Activated CD4-positive, alpha-beta T cell treated with anti-CD3 and anti-CD28 coated beads for 36 hours (primary cell): ENCODE results near the gene CELF4. TPM values are rescaled to one million over a fixed set of nuclear protein-coding genes. Genes with fewer than 3 reads are reported as not detected.

Source experiments
- ATAC-seq: fragments of 200-7000 bp; cut with Tn5 transposase; one replicate; pipeline ENCODE4 v1.10.0; 2021; ENCODE audit warnings: mild to moderate bottlenecking, moderate library complexity
- CTCF ChIA-PET: fragments of 350-600 bp; sonication (Branson Sonifier 250); formaldehyde crosslinking; loops from one replicate; lab custom pipeline; 2021; ENCODE audit warnings: antibody characterized with exemption; lab: Charles Lee
- POLR2A ChIA-PET: fragments of 350-600 bp; sonication (Branson Sonifier 250); formaldehyde crosslinking; loops from one replicate; lab custom pipeline; 2021; ENCODE audit warnings: antibody characterized with exemption, inconsistent platforms; lab: Charles Lee
- DNase-seq: peaks from one replicate; pipeline ENCODE4 v3.0.0-alpha.2; 2020
- H3K27ac Mint-ChIP-seq: one replicate; pipeline ENCODE4 v1.8.0; 2021; ENCODE audit warnings: mixed read lengths
- H3K27me3 Mint-ChIP-seq: one replicate; pipeline ENCODE4 v1.8.0; 2021; ENCODE audit warnings: mixed read lengths
- H3K36me3 Mint-ChIP-seq: one replicate; pipeline ENCODE4 v1.8.0; 2021; ENCODE audit warnings: low read depth, mixed read lengths
- H3K4me1 Mint-ChIP-seq: one replicate; pipeline ENCODE4 v1.8.0; 2021; ENCODE audit warnings: mixed read lengths
- H3K4me3 Mint-ChIP-seq: one replicate; pipeline ENCODE4 v1.8.0; 2021; ENCODE audit warnings: mild to moderate bottlenecking, moderate library complexity, mixed read lengths
- H3K9me3 Mint-ChIP-seq: one replicate; pipeline ENCODE4 v1.8.0; 2021; ENCODE audit warnings: low read depth, mixed read lengths
- intact Hi-C, 2 experiments: fragments of 100-400 bp; cut with DNase I in 1 of 2; cut with micrococcal nuclease in 1 of 2; formaldehyde crosslinking; loops; one replicate each; pipeline versions ENCODE4 v1.14.2 to v1.15.1; 2022 to 2024; cut with DNase I, micrococcal nuclease
- total RNA-seq, 2 experiments: library from RNA; stranded (reverse); gene quantifications; one replicate each; pipeline ENCODE4 v1.2.3, GENCODE V29; 2021

The CELF4 gene
- total RNA-seq, 2 experiments from 2014 or later: not detected

DNA sequence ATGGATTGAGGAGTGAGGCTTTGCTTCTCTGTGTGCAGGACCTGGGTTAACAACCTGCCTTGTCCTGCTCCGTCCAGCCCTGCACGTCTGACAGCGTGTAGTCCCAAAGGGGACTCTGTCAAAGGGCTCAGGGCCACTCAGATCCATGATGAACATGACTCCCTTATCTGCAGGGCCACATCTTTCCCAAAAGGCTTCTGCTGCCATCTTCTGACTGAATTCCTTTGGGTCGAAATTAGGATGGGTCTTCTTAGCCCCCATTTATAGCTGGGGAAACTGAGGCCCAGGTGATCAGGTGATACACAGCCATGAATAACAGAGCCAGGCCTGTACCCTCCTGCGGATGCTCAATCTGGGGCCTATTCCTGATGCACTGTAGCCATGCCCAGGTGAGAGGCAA is 109.2 kb downstream of the CELF4 start:
- no peaks in the 10 kb centered on the region for H3K9me3 Mint-ChIP-seq
- ATAC-seq: no peak
- no peak overlapping the region for H3K27ac Mint-ChIP-seq
- CTCF ChIA-PET: no interaction called here
- no peaks in the 10 kb centered on the region for H3K27me3 Mint-ChIP-seq
- H3K4me1 Mint-ChIP-seq: no peaks in the 10 kb centered on the region
- no peaks in the 10 kb centered on the region for H3K36me3 Mint-ChIP-seq
- no peak overlapping the region for H3K4me3 Mint-ChIP-seq
- DNase-seq: no peak
- intact Hi-C loops: no loop called here
- POLR2A ChIA-PET: no interaction called here

- ATAC-seq (no peak), DNase-seq (no peak)
- H3K27ac Mint-ChIP-seq: no peak overlapping the region
- H3K4me1 Mint-ChIP-seq: no peaks in the 10 kb centered on the region
- POLR2A ChIA-PET: no interaction called here
- no peaks in the 10 kb centered on the region for H3K27me3 Mint-ChIP-seq
- CTCF ChIA-PET: interaction anchor here (0.6 kb wide), 1 partner anchor 123 kb away, joined by 3 read pairs; no protein-coding TSS in a partner anchor
- no peak overlapping the region for H3K4me3 Mint-ChIP-seq
- no peaks in the 10 kb centered on the region for H3K9me3 Mint-ChIP-seq
- intact Hi-C loops: no loop called here
- H3K36me3 Mint-ChIP-seq: no peaks in the 10 kb centered on the region
Measured at GRCh38 chr18:37453752-37454151, 111.8 kb downstream of the CELF4 start.

- no peak overlapping the region for H3K4me3 Mint-ChIP-seq
- ChIA-PET CTCF (no interaction called here), POLR2A (no interaction called here)
- no peak for ATAC-seq
- no peaks in the 10 kb centered on the region for H3K36me3 Mint-ChIP-seq
- H3K9me3 Mint-ChIP-seq: no peaks in the 10 kb centered on the region
- intact Hi-C loops: no loop called here
- no peaks in the 10 kb centered on the region for H3K27me3 Mint-ChIP-seq
- no peak overlapping the region for H3K27ac Mint-ChIP-seq
- no peaks in the 10 kb centered on the region for H3K4me1 Mint-ChIP-seq
- no peak for DNase-seq
Measured at GRCh38 chr18:37452682-37453385, 112.8 kb downstream of the CELF4 start.

- Mint-ChIP-seq H3K36me3 (no peaks in the 10 kb centered on the region), H3K4me3 (no peak overlapping the region), H3K4me1 (no peaks in the 10 kb centered on the region), H3K9me3 (no peaks in the 10 kb centered on the region), H3K27me3 (no peaks in the 10 kb centered on the region), H3K27ac (no peak overlapping the region)
- DNase-seq (no peak), ATAC-seq (no peak)
- intact Hi-C loops: no loop called here
- CTCF ChIA-PET: no interaction called here
- POLR2A ChIA-PET: no interaction called here
Measured at GRCh38 chr18:37452015-37452414, 113.6 kb downstream of the CELF4 start.

DNA sequence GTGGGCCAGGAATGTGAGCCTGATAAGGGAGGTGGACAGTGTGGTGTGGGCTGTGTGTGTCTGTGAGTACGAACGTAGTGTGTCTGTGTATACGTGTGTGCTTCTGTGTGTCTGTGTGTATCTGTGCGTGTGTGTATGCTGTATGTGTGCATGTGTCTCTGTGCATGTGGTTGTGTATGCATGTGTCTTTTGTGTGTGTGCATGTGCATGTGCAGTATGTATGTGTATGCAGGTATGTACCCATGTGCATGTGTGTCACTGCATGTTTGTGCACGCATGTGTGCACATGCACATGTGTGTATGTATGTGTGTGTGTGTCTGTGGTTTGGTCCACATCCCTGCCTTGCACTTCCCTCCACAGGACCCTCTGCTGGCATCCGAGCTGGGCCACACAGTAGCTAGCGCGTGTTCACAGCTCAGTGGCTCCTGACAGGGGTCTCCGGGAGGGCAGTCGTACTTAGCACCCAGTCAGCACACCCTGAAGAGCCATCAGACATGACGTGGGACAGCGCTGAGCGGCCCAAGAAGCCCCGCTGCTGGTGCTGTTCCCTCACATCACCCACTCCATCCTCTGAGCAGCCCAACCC is 114.3 kb downstream of the CELF4 start:
- no peak for DNase-seq
- no peaks in the 10 kb centered on the region for H3K27me3 Mint-ChIP-seq
- no peak for ATAC-seq
- POLR2A ChIA-PET: no interaction called here
- H3K9me3 Mint-ChIP-seq: no peaks in the 10 kb centered on the region
- no peak overlapping the region for H3K4me3 Mint-ChIP-seq
- CTCF ChIA-PET: no interaction called here
- intact Hi-C loops: no loop called here
- no peaks in the 10 kb centered on the region for H3K36me3 Mint-ChIP-seq
- no peak overlapping the region for H3K27ac Mint-ChIP-seq
- no peaks in the 10 kb centered on the region for H3K4me1 Mint-ChIP-seq

GRCh38 chr18:37450434-37451132 is 115.0 kb downstream of the CELF4 start:
- no peaks in the 10 kb centered on the region for H3K27me3 Mint-ChIP-seq
- H3K4me1 Mint-ChIP-seq: no peaks in the 10 kb centered on the region
- H3K36me3 Mint-ChIP-seq: no peaks in the 10 kb centered on the region
- ATAC-seq (no peak), DNase-seq (no peak)
- intact Hi-C loops: no loop called here
- H3K9me3 Mint-ChIP-seq: no peaks in the 10 kb centered on the region
- POLR2A ChIA-PET: no interaction called here
- no peak overlapping the region for H3K27ac Mint-ChIP-seq
- no peak overlapping the region for H3K4me3 Mint-ChIP-seq
- CTCF ChIA-PET: no interaction called here

DNA sequence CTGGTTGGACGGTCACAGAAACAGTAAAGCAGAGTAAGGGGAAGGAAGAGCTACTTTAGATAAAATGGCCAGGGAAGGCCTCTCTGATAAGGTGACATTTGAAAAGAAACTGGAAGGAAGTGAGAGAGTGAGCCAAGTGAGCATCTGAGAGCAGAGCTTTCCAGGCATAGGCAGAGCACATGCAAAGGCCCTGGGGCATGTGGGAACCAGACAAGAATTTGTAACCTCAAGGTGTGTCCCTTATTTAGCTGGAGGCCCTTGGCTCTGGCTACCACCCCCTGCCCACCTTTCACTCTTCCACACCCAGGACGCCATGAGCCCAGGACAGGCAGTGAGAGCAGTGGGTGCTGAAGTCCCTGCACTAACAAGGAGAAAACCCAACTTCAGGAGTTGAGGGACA is 116.0 kb downstream of the CELF4 start:
- ChIA-PET POLR2A (no interaction called here), CTCF (no interaction called here)
- H3K4me1 Mint-ChIP-seq: no peaks in the 10 kb centered on the region
- no peak overlapping the region for H3K27ac Mint-ChIP-seq
- no peaks in the 10 kb centered on the region for H3K27me3 Mint-ChIP-seq
- DNase-seq (no peak), ATAC-seq (no peak)
- H3K4me3 Mint-ChIP-seq: no peak overlapping the region
- H3K9me3 Mint-ChIP-seq: no peaks in the 10 kb centered on the region
- intact Hi-C loops: no loop called here
- H3K36me3 Mint-ChIP-seq: no peaks in the 10 kb centered on the region

GRCh38 chr18:37448946-37449345 is 116.7 kb downstream of the CELF4 start:
- POLR2A ChIA-PET: no interaction called here
- ATAC-seq: no peak
- no peak overlapping the region for H3K27ac Mint-ChIP-seq
- no peaks in the 10 kb centered on the region for H3K9me3 Mint-ChIP-seq
- intact Hi-C loops: no loop called here
- H3K4me3 Mint-ChIP-seq: no peak overlapping the region
- no peak for DNase-seq
- H3K4me1 Mint-ChIP-seq: no peaks in the 10 kb centered on the region
- CTCF ChIA-PET: no interaction called here
- no peaks in the 10 kb centered on the region for H3K27me3 Mint-ChIP-seq
- no peaks in the 10 kb centered on the region for H3K36me3 Mint-ChIP-seq

DNA sequence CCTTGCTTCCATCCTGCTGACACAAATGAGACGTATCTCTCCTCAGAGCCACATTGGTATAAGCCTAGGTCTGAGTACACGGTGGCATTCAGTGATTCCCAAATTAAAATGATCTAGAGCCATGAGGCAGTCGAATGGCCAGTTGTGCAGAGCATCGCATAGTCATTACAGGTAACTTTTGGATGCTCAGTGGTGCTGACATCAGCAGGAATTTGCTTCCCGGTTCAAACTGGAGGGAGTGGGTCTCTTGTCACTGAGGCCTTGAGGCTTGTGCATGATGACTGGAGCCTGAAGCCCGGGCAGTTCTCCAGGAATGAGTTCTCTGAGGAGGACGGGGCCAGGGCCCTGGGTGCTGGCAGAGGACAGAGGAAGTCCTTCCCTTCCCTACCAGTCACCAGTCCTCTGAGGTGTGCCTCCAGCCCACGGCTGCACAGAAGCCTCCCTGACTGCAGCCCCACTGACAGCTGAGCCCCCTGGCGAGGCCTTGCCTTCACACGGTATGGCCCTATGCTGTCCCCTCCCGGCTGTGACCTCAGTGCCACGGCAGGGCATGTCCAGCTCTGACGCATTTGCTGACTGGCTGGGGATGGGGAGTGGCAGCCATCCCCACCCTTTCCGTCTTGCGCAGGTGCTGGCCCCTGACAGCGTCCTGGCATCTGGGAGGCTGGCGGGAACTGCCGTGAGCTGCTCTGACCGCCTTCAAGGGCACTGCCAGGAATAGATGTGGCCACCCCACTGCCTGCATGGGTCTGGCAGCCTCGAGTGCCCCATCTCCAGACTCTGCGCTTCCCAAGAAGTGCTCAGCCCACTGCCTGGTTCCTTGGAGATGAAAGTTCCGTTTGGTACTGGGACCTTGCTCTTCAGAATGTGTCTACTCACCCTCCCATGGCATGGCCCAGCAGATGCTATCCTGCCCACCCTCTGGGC is 117.4 kb downstream of the CELF4 start:
- intact Hi-C loops: no loop called here
- CTCF ChIA-PET: no interaction called here
- DNase-seq (no peak), ATAC-seq (no peak)
- H3K36me3 Mint-ChIP-seq: no peaks in the 10 kb centered on the region
- H3K4me1 Mint-ChIP-seq: no peaks in the 10 kb centered on the region
- H3K27ac Mint-ChIP-seq: no peak overlapping the region
- H3K4me3 Mint-ChIP-seq: no peak overlapping the region
- POLR2A ChIA-PET: no interaction called here
- no peaks in the 10 kb centered on the region for H3K27me3 Mint-ChIP-seq
- no peaks in the 10 kb centered on the region for H3K9me3 Mint-ChIP-seq

- CTCF ChIA-PET: interaction anchor here (0.5 kb wide), 1 partner anchor 8 kb away, joined by 3 read pairs; no protein-coding TSS in a partner anchor
- H3K27ac Mint-ChIP-seq: no peak overlapping the region
- no peaks in the 10 kb centered on the region for H3K36me3 Mint-ChIP-seq
- no peaks in the 10 kb centered on the region for H3K9me3 Mint-ChIP-seq
- POLR2A ChIA-PET: no interaction called here
- no peak overlapping the region for H3K4me3 Mint-ChIP-seq
- DNase-seq (no peak), ATAC-seq (no peak)
- no peaks in the 10 kb centered on the region for H3K4me1 Mint-ChIP-seq
- intact Hi-C loops: loop anchor here in 1 of 2 experiments (2.0 kb wide), 1 partner anchor 93 kb away; no protein-coding TSS in a partner anchor
- H3K27me3 Mint-ChIP-seq: no peaks in the 10 kb centered on the region
Measured at GRCh38 chr18:37445836-37446235, 119.8 kb downstream of the CELF4 start.

GRCh38 chr18:37445368-37445767 is 120.2 kb downstream of the CELF4 start:
- DNase-seq (no peak), ATAC-seq (no peak)
- Mint-ChIP-seq H3K4me1 (no peaks in the 10 kb centered on the region), H3K27me3 (no peaks in the 10 kb centered on the region), H3K9me3 (no peaks in the 10 kb centered on the region), H3K4me3 (no peak overlapping the region), H3K36me3 (no peaks in the 10 kb centered on the region), H3K27ac (no peak overlapping the region)
- intact Hi-C loops: loop anchor here in 1 of 2 experiments (2.0 kb wide), 1 partner anchor 93 kb away; no protein-coding TSS in a partner anchor
- POLR2A ChIA-PET: no interaction called here
- CTCF ChIA-PET: interaction anchor here (0.5 kb wide), 1 partner anchor 8 kb away, joined by 3 read pairs; no protein-coding TSS in a partner anchor
